BLaER1 (cell line): ENCODE results near the gene TGDS.
A peak's percentile ranks its signal among the peaks of the same experiment; 100 is the strongest.

Experiments used
- H3K27ac ChIP-seq: shearing (Covaris generic); formaldehyde crosslinking; 2 replicates; pipeline ENCODE4 v1.8.1; 2022
- H3K27me3 ChIP-seq: shearing (Covaris generic); formaldehyde crosslinking; 2 replicates; pipeline ENCODE4 v1.8.1; 2022
- H3K36me3 ChIP-seq: shearing (Covaris generic); formaldehyde crosslinking; 2 replicates; pipeline ENCODE4 v1.8.1; 2022
- H3K4me1 ChIP-seq: shearing (Covaris generic); formaldehyde crosslinking; 2 replicates; pipeline ENCODE4 v1.8.1; 2022
- H3K4me2 ChIP-seq: shearing (Covaris generic); formaldehyde crosslinking; 2 replicates; pipeline ENCODE4 v1.8.1; 2022
- H3K4me3 ChIP-seq: shearing (Covaris generic); formaldehyde crosslinking; 2 replicates; pipeline ENCODE4 v1.8.1; 2022
- H3K9ac ChIP-seq: shearing (Covaris generic); formaldehyde crosslinking; 2 replicates; pipeline ENCODE4 v1.8.1; 2022
- H3K9me3 ChIP-seq: shearing (Covaris generic); formaldehyde crosslinking; 2 replicates; pipeline ENCODE4 v1.8.1; 2022
- H4K20me1 ChIP-seq: shearing (Covaris generic); formaldehyde crosslinking; 2 replicates; pipeline ENCODE4 v1.8.1; 2022
- Cebpa-rat ChIP-seq: shearing (Covaris generic); IDR thresholded peaks from 2 replicates; pipeline ENCODE4 v1.8.1; 2022

The TGDS gene

GRCh38 chr13:94556621-94557020 is 39.3 kb downstream of the TGDS start:
- no peaks in the 10 kb centered on the region; the same call in 1 of the 2 replicates for H3K36me3 ChIP-seq
- H3K9ac ChIP-seq, result no peak overlapping the region
- peaks cover 7% of the 10 kb centered on the region; the same call in 1 of the 2 replicates for H3K9me3 ChIP-seq
- H3K4me1 ChIP-seq, result peaks cover 26% of the 10 kb centered on the region
- TF ChIP-seq Cebpa-rat, result no peak
- no peak overlapping the region for H3K4me3 ChIP-seq
- H3K4me2 ChIP-seq, result no peak overlapping the region
- no peaks in the 10 kb centered on the region for H3K27me3 ChIP-seq
- no peaks in the 10 kb centered on the region for H4K20me1 ChIP-seq
- no peak overlapping the region for H3K27ac ChIP-seq

- H3K36me3 ChIP-seq, result no peaks in the 10 kb centered on the region; the same call in 1 of the 2 replicates
- TF ChIP-seq Cebpa-rat, result no peak
These were observed 39.9 kb downstream of the TGDS start for GRCh38 chr13:94556041-94556440.

GRCh38 chr13:94553766-94554165 is 42.2 kb downstream of the TGDS start:
- H3K27ac ChIP-seq, result no peak overlapping the region
- no peak for TF ChIP-seq Cebpa-rat
- peaks cover 4% of the 10 kb centered on the region; the same call in 1 of the 2 replicates for H3K9me3 ChIP-seq
- H4K20me1 ChIP-seq, result no peaks in the 10 kb centered on the region
- H3K4me2 ChIP-seq, result no peak overlapping the region
- H3K4me1 ChIP-seq, result peaks cover 4% of the 10 kb centered on the region
- H3K9ac ChIP-seq, result no peak overlapping the region
- H3K36me3 ChIP-seq, result no peaks in the 10 kb centered on the region; the same call in 1 of the 2 replicates
- H3K4me3 ChIP-seq, result no peak overlapping the region
- H3K27me3 ChIP-seq, result no peaks in the 10 kb centered on the region

More at GRCh38 chr13:94556041-94556440, 39.9 kb downstream of the TGDS start:
- Histone ChIP-seq H3K4me3 (no peak overlapping the region), H3K4me2 (no peak overlapping the region), H4K20me1 (no peaks in the 10 kb centered on the region), H3K9ac (no peak overlapping the region), H3K9me3 (peaks cover 7% of the 10 kb centered on the region; the same call in 1 of the 2 replicates), H3K4me1 (peaks cover 24% of the 10 kb centered on the region), H3K27me3 (no peaks in the 10 kb centered on the region), H3K27ac (no peak overlapping the region)

GRCh38 chr13:94552095-94552494 is 43.9 kb downstream of the TGDS start:
- Histone ChIP-seq H3K9ac (no peak overlapping the region), H4K20me1 (no peaks in the 10 kb centered on the region), H3K4me2 (no peak overlapping the region), H3K4me1 (peaks cover 15% of the 10 kb centered on the region), H3K27me3 (no peaks in the 10 kb centered on the region), H3K27ac (no peak overlapping the region), H3K9me3 (no peaks in the 10 kb centered on the region), H3K4me3 (no peak overlapping the region), H3K36me3 (no peaks in the 10 kb centered on the region)
- no peak for TF ChIP-seq Cebpa-rat

- Histone ChIP-seq H3K4me2 (peak overlapping the region; percentile 79), H3K9ac (peak overlapping the region; percentile 85), H4K20me1 (no peaks in the 10 kb centered on the region), H3K27ac (peak overlapping the region; percentile 89), H3K4me3 (peak overlapping the region; percentile 76), H3K9me3 (no peaks in the 10 kb centered on the region), H3K36me3 (no peaks in the 10 kb centered on the region), H3K27me3 (no peaks in the 10 kb centered on the region), H3K4me1 (peaks cover 15% of the 10 kb centered on the region)
- no peak for TF ChIP-seq Cebpa-rat
These were observed 45.8 kb downstream of the TGDS start for GRCh38 chr13:94550062-94550738.

- peak overlapping the region; percentile 85 for H3K9ac ChIP-seq
- no peaks in the 10 kb centered on the region for H3K27me3 ChIP-seq
- no peaks in the 10 kb centered on the region for H3K9me3 ChIP-seq
- H4K20me1 ChIP-seq, result no peaks in the 10 kb centered on the region
- H3K27ac ChIP-seq, result peak overlapping the region; percentile 89
- peaks cover 15% of the 10 kb centered on the region for H3K4me1 ChIP-seq
- H3K4me3 ChIP-seq, result peak overlapping the region; percentile 76
- peak overlapping the region; percentile 79 for H3K4me2 ChIP-seq
- TF ChIP-seq Cebpa-rat, result no peak
- H3K36me3 ChIP-seq, result no peaks in the 10 kb centered on the region
These were observed 46.5 kb downstream of the TGDS start for GRCh38 chr13:94549232-94550061.

GRCh38 chr13:94548821-94549231 is 47.1 kb downstream of the TGDS start:
- Histone ChIP-seq H3K9me3 (no peaks in the 10 kb centered on the region), H3K4me3 (peak overlapping the region; percentile 76), H3K27ac (peak overlapping the region; percentile 89), H3K4me2 (peak overlapping the region; percentile 79), H3K4me1 (peaks cover 15% of the 10 kb centered on the region), H3K9ac (peak overlapping the region; percentile 85), H3K27me3 (no peaks in the 10 kb centered on the region), H3K36me3 (no peaks in the 10 kb centered on the region), H4K20me1 (no peaks in the 10 kb centered on the region)
- TF ChIP-seq Cebpa-rat, result no peak

- peak overlapping the region; percentile 85 for H3K9ac ChIP-seq
- H3K4me2 ChIP-seq, result peak overlapping the region; percentile 79
- peak overlapping the region; percentile 76 for H3K4me3 ChIP-seq
- H3K4me1 ChIP-seq, result peaks cover 15% of the 10 kb centered on the region
- H3K36me3 ChIP-seq, result no peaks in the 10 kb centered on the region
- no peaks in the 10 kb centered on the region for H4K20me1 ChIP-seq
- H3K27ac ChIP-seq, result peak overlapping the region; percentile 89
- H3K27me3 ChIP-seq, result no peaks in the 10 kb centered on the region
- no peak for TF ChIP-seq Cebpa-rat
- H3K9me3 ChIP-seq, result no peaks in the 10 kb centered on the region
These were observed 47.6 kb downstream of the TGDS start for GRCh38 chr13:94548382-94548781.

GRCh38 chr13:94546061-94546839 is 49.7 kb downstream of the TGDS start:
- no peak overlapping the region for H3K27ac ChIP-seq
- no peak for TF ChIP-seq Cebpa-rat
- H3K9ac ChIP-seq, result no peak overlapping the region
- no peaks in the 10 kb centered on the region for H4K20me1 ChIP-seq
- H3K27me3 ChIP-seq, result no peaks in the 10 kb centered on the region
- no peaks in the 10 kb centered on the region for H3K9me3 ChIP-seq
- H3K36me3 ChIP-seq, result no peaks in the 10 kb centered on the region
- no peak overlapping the region for H3K4me3 ChIP-seq
- no peak overlapping the region for H3K4me2 ChIP-seq
- H3K4me1 ChIP-seq, result peaks cover 15% of the 10 kb centered on the region
